ENCODE results near the gene RAP1GDS1.

Gene RAP1GDS1

DNA sequence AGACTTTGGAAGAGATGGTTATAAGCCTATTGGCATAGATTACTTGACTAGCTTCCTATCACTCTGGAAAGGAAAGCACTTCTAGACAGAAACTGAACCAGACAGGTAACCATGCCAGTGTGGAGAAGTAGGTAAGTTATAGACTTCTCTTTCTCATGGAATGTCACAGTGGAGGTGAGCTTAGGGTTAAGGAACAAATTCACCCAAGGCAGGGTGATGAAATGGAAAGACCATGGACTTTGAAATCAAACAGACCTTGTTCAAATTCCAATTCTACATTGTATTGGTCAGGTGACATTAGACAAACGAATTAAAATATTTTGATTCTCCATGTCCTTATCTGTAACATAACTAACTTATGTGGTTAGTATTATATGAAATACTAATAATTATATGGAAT lies 7.7 kb upstream of the RAP1GDS1 start:
- Histone ChIP-seq H3K36me3 (no peaks in the 10 kb centered on the region), H3K4me3 (ENCODE audit: low read depth, low read length) (no peak overlapping the region), H3K9me3 (ENCODE audit: severe bottlenecking) (peaks cover 21% of the 10 kb centered on the region), H3K27me3 (ENCODE audit: insufficient read depth, low read depth, severe bottlenecking) (no peaks in the 10 kb centered on the region), H3K27ac (no peak overlapping the region)
- TF ChIP-seq, protein P1, sequence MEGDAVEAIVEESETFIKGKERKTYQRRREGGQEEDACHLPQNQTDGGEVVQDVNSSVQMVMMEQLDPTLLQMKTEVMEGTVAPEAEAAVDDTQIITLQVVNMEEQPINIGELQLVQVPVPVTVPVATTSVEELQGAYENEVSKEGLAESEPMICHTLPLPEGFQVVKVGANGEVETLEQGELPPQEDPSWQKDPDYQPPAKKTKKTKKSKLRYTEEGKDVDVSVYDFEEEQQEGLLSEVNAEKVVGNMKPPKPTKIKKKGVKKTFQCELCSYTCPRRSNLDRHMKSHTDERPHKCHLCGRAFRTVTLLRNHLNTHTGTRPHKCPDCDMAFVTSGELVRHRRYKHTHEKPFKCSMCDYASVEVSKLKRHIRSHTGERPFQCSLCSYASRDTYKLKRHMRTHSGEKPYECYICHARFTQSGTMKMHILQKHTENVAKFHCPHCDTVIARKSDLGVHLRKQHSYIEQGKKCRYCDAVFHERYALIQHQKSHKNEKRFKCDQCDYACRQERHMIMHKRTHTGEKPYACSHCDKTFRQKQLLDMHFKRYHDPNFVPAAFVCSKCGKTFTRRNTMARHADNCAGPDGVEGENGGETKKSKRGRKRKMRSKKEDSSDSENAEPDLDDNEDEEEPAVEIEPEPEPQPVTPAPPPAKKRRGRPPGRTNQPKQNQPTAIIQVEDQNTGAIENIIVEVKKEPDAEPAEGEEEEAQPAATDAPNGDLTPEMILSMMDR (IDR thresholded peaks at IDR 0.05; ENCODE audit: low read depth, low read length): no peak
- DNase-seq: no peak

GRCh38 chr4:98260047-98260578 lies 1.1 kb upstream of the RAP1GDS1 start:
- TF ChIP-seq, protein P1 (IDR thresholded peaks at IDR 0.05; ENCODE audit: low read depth, low read length): no peak
- DNase-seq: no peak
- H3K9me3 ChIP-seq (ENCODE audit: severe bottlenecking): no peaks in the 10 kb centered on the region
- H3K27ac ChIP-seq: peak overlapping the region; percentile 97
- peak overlapping the region; percentile 66 for H3K4me3 ChIP-seq (ENCODE audit: low read depth, low read length)
- H3K27me3 ChIP-seq (ENCODE audit: insufficient read depth, low read depth, severe bottlenecking): no peaks in the 10 kb centered on the region
- peaks cover 12% of the 10 kb centered on the region for H3K36me3 ChIP-seq

- Histone ChIP-seq H3K27me3 (ENCODE audit: insufficient read depth, low read depth, severe bottlenecking) (no peaks in the 10 kb centered on the region), H3K9me3 (ENCODE audit: severe bottlenecking) (no peaks in the 10 kb centered on the region), H3K4me3 (ENCODE audit: low read depth, low read length) (peak overlapping the region; percentile 69), H3K36me3 (peaks cover 12% of the 10 kb centered on the region), H3K27ac (peak overlapping the region; percentile 92)
- DNase-seq: peak; percentile 54
- TF ChIP-seq, protein P1 (IDR thresholded peaks at IDR 0.05; ENCODE audit: low read depth, low read length): no peak
Measured at GRCh38 chr4:98261405-98262291, 464 bp downstream of the RAP1GDS1 start.

- peak overlapping the region; percentile 92 for H3K27ac ChIP-seq
- no peak for DNase-seq
- peaks cover 12% of the 10 kb centered on the region for H3K36me3 ChIP-seq
- TF ChIP-seq, protein P1 (IDR thresholded peaks at IDR 0.05; ENCODE audit: low read depth, low read length): no peak
- no peaks in the 10 kb centered on the region for H3K9me3 ChIP-seq (ENCODE audit: severe bottlenecking)
- no peaks in the 10 kb centered on the region for H3K27me3 ChIP-seq (ENCODE audit: insufficient read depth, low read depth, severe bottlenecking)
- peak overlapping the region; percentile 69 for H3K4me3 ChIP-seq (ENCODE audit: low read depth, low read length)
Measured at GRCh38 chr4:98262431-98262830, 1.2 kb downstream of the RAP1GDS1 start.

DNA sequence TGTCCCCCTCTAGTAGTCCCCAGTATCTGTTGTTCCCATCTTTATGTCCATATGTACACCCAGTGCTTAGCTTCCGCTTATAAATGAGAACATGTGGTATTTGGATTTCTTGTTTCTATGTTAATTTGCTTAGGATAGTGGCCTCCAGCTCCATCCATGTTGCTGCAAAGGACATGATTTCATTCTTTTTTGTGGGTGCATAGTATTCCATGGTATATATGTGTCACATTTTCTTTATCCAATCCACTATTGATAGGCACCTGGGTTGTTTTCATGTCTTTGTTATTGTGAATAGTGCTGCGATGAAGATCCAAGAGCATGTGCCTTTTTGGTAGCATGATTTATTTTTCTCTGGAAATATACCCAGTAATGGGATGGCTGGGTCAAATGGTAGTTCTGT lies 6.3 kb downstream of the RAP1GDS1 start:
- Histone ChIP-seq H3K36me3 (peaks cover 20% of the 10 kb centered on the region), H3K27me3 (ENCODE audit: insufficient read depth, low read depth, severe bottlenecking) (no peaks in the 10 kb centered on the region), H3K27ac (no peak overlapping the region), H3K9me3 (ENCODE audit: severe bottlenecking) (no peaks in the 10 kb centered on the region), H3K4me3 (ENCODE audit: low read depth, low read length) (no peak overlapping the region)
- TF ChIP-seq, protein P1 (IDR thresholded peaks at IDR 0.05; ENCODE audit: low read depth, low read length): no peak
- DNase-seq: no peak
